HepG2 (cell line): ENCODE measurements around the gene ANKRD55. TPM values are rescaled to one million over a fixed set of nuclear protein-coding genes. Genes with fewer than 3 reads are reported as not detected.
A peak's percentile ranks its signal among the peaks of the same experiment; 100 is the strongest.

Experiments used
- ATF3 ChIP-seq: sonication (generic); formaldehyde crosslinking; IDR thresholded peaks from 2 replicates; pipeline ENCODE4 v1.4.0; 2020; ENCODE audit warnings: missing genetic modification reagents
- FOXA1 ChIP-seq, 2 experiments: fragments of 450-650 bp in 1 of 2; sonication (generic) in 1 of 2; formaldehyde crosslinking in 1 of 2; IDR thresholded peaks; 2 replicates each; pipeline versions ENCODE4 v1.4.0 to v1.6.1; 2016 to 2020; ENCODE audit warnings: missing genetic modification reagents in 1 of 2
- FOXJ3 ChIP-seq: sonication (generic); formaldehyde crosslinking; IDR thresholded peaks from 2 replicates; pipeline ENCODE4 v1.4.0; 2020; ENCODE audit warnings: missing genetic modification reagents, mild to moderate bottlenecking, borderline replicate concordance
- FOXO1 ChIP-seq: sonication (generic); formaldehyde crosslinking; IDR thresholded peaks from 2 replicates; pipeline ENCODE4 v1.4.0; 2020; ENCODE audit warnings: missing genetic modification reagents
- GATAD2A ChIP-seq: IDR thresholded peaks from 2 replicates; pipeline ENCODE4 v1.6.1; 2016
- HIVEP1 ChIP-seq: sonication (generic); formaldehyde crosslinking; IDR thresholded peaks from 2 replicates; pipeline ENCODE4 v1.4.0; 2020; ENCODE audit warnings: mild to moderate bottlenecking, missing genetic modification reagents
- IRF2 ChIP-seq: IDR thresholded peaks from 2 replicates; pipeline ENCODE4 v1.6.1; 2018; ENCODE audit warnings: missing genetic modification reagents, missing compliant biosample characterization
- JUND ChIP-seq: sonication (generic); formaldehyde crosslinking; IDR thresholded peaks from 2 replicates; pipeline ENCODE4 v1.8.0; 2022; ENCODE audit warnings: mild to moderate bottlenecking, missing genetic modification reagents
- MAX ChIP-seq: IDR thresholded peaks from 2 replicates; pipeline ENCODE4 v1.6.1; 2012; ENCODE audit warnings: inconsistent platforms
- PRDM10 ChIP-seq: sonication (generic); formaldehyde crosslinking; IDR thresholded peaks from 2 replicates; pipeline ENCODE4 v1.4.0; 2020; ENCODE audit warnings: low read depth, missing genetic modification reagents
- SAP130 ChIP-seq: IDR thresholded peaks from 2 replicates; pipeline ENCODE4 v1.6.1; 2016; ENCODE audit warnings: low read depth
- ZBTB14 ChIP-seq: sonication (generic); formaldehyde crosslinking; IDR thresholded peaks from 2 replicates; pipeline ENCODE4 v1.4.0; 2020; ENCODE audit warnings: missing genetic modification reagents
- ZBTB7B ChIP-seq: sonication (generic); formaldehyde crosslinking; IDR thresholded peaks from 2 replicates; pipeline ENCODE4 v1.4.0; 2020; ENCODE audit warnings: missing genetic modification reagents
- ZMYM3 ChIP-seq: sonication (generic); formaldehyde crosslinking; IDR thresholded peaks from 2 replicates; pipeline ENCODE4 v1.5.1; 2020; ENCODE audit warnings: mild to moderate bottlenecking, missing genetic modification reagents
- ZMYM4 ChIP-seq: sonication (generic); formaldehyde crosslinking; IDR thresholded peaks from 2 replicates; pipeline ENCODE4 v1.8.1; 2023; ENCODE audit warnings: mild to moderate bottlenecking, missing genetic modification reagents
- ZNF558 ChIP-seq: sonication (generic); formaldehyde crosslinking; IDR thresholded peaks from 2 replicates; pipeline ENCODE4 v1.9.0; 2022; ENCODE audit warnings: mild to moderate bottlenecking, missing genetic modification reagents, borderline replicate concordance
- ZNF570 ChIP-seq: sonication (generic); formaldehyde crosslinking; IDR thresholded peaks from 2 replicates; pipeline ENCODE4 v1.4.0; 2020; ENCODE audit warnings: mild to moderate bottlenecking, missing genetic modification reagents, borderline replicate concordance
- ZNF749 ChIP-seq: sonication (generic); formaldehyde crosslinking; IDR thresholded peaks from 2 replicates; pipeline ENCODE4 v1.8.0; 2022; ENCODE audit warnings: mild to moderate bottlenecking, missing genetic modification reagents, moderate library complexity, borderline replicate concordance
- ZNF772 ChIP-seq: sonication (generic); formaldehyde crosslinking; IDR thresholded peaks from 2 replicates; pipeline ENCODE4 v1.5.0; 2020; ENCODE audit warnings: mild to moderate bottlenecking, missing genetic modification reagents
- ZNF800 ChIP-seq: sonication (generic); formaldehyde crosslinking; IDR thresholded peaks from 2 replicates; pipeline ENCODE4 v1.4.0; 2020; ENCODE audit warnings: missing genetic modification reagents
- polyA plus RNA-seq, 8 experiments: library from polyadenylated mRNA; depleted of rRNA in 3 of 8; stranded (reverse) in 7 of 8; unstranded in 1 of 8; fragments of >200 nt; fragmentation: Illumina TruSeq in 4 of 8; extraction: Trizol in 4 of 8; gene quantifications; 2 replicates each; pipeline versions ENCODE4 v1.2.1 to v1.2.3, GENCODE V29; 2011 to 2016; ENCODE audit warnings: low read depth in 4 of 8, missing spikeins in 1 of 8, mixed read lengths in 1 of 8; ENCODE audit not compliant: insufficient read depth in 1 of 8
- total RNA-seq, 5 experiments: library from RNA; depleted of rRNA; stranded (reverse); fragments of >200 nt; fragmentation: Illumina TruSeq; extraction: Trizol; gene quantifications; 2 replicates each; pipeline ENCODE4 v1.2.3, GENCODE V29; 2016; ENCODE audit warnings: low read depth in 1 of 5

The ANKRD55 gene
- total and polyA plus RNA-seq, 2 of the 13 experiments (the other 11 are each of a cell fraction or from before 2014, with no cell fraction given), result 0.11 to 0.28 TPM

- TF ChIP-seq PRDM10 (CRISPR knock-in tag) (no peak), JUND (no peak), ZMYM4 (CRISPR knock-in tag) (peak; percentile 89), MAX (peak; percentile 78), IRF2 (CRISPR knock-in tag) (0 out of 2 replicates have a peak, but pooled peaks have one; percentile 43), ZNF800 (CRISPR knock-in tag) (0 out of 2 replicates have a peak, but pooled peaks have one; percentile 60), FOXO1 (CRISPR knock-in tag) (peak; percentile 84), ZNF570 (CRISPR knock-in tag) (no peak), ZNF749 (CRISPR knock-in tag) (0 out of 2 replicates have a peak, but pooled peaks have one; percentile 18), ZMYM3 (peak; percentile 87), HIVEP1 (CRISPR knock-in tag) (no peak), ATF3 (CRISPR knock-in tag) (no peak), GATAD2A (peak; percentile 86), SAP130 (CRISPR knock-in tag) (peak; percentile 92), ZNF558 (no peak), FOXJ3 (CRISPR knock-in tag) (peak; percentile 56; the same call in 1 of the 2 replicates), ZBTB14 (CRISPR knock-in tag) (no peak), ZBTB7B (0 out of 2 replicates have a peak, but pooled peaks have one; percentile 29), ZNF772 (CRISPR knock-in tag) (peak; percentile 76), FOXA1 (IDR thresholded peaks at IDR 0.05) (no peak), FOXA1 (CRISPR knock-in tag; IDR thresholded peaks at IDR 0.05) (peak; percentile 35)
These were observed 116.5 kb downstream of the ANKRD55 start (continued) for GRCh38 chr5:56116599-56117141.
